Measurements from ENCODE around the gene LAMA4. TPM values are rescaled to one million over a fixed set of nuclear protein-coding genes. Genes with fewer than 3 reads are reported as not detected.

The LAMA4 gene
- total and polyA plus RNA-seq, 2 of the 13 experiments (the other 11 are each of a cell fraction or from before 2014, with no cell fraction given) = not detected

GRCh38 chr6:112163295-112164257 is 90.8 kb downstream of the LAMA4 start (continued):
- TF ChIP-seq ZNF770 (CRISPR knock-in tag; IDR thresholded peaks at IDR 0.05) = peak; percentile 82

- WGBS (ENCODE audit: low lambda C conversion rate) = 3% methylated on average over 1 of the region's 1 CpG
- BruUV-seq (replicated peaks) = no TSS peak
- ChIA-PET CTCF (ENCODE audit: low intra/inter-chr PET ratio, low total read pairs) (no interaction called here), POLR2A (no interaction called here)
- in situ Hi-C loops (cut with HindIII; ENCODE audit: extremely low pct_ligation_motif_present, low pct_unique_long_range_greater_than_20kb) = loop anchor here (5.0 to 25.0 kb wide), 2 partner anchors 73 to 448 kb away; partner anchors contain the start of genes FAM229B and TUBE1
- Histone ChIP-seq H3K4me2 (ENCODE audit: low read depth, low read length) (no peak overlapping the region), H3K4me1 (ENCODE audit: insufficient read depth, low read length) (no peaks in the 10 kb centered on the region), H3K9me3 (ENCODE audit: low read length) (no peaks in the 10 kb centered on the region), H3K36me3 (replicated peaks in 1 of 2; ENCODE audit: control insufficient read depth in 1 of 2, insufficient read depth in 2 of 2, low read length in 2 of 2) (no peaks in the 10 kb centered on the region), H4K20me1 (ENCODE audit: insufficient read depth, low read length) (no peaks in the 10 kb centered on the region), H3K4me3 (replicated peaks in 1 of 3; ENCODE audit: insufficient read depth in 1 of 3, low read depth in 2 of 3, low read length in 3 of 3) (no peak overlapping the region), H3K27me3 (ENCODE audit: control insufficient read depth in 1 of 2, insufficient read depth in 2 of 2, low read length in 2 of 2) (peaks cover 0 to 15% of the 10 kb centered on the region in 2 experiments; a peak in 2 of 5 replicates), H2AFZ (ENCODE audit: low read length) (no peak overlapping the region), H3K27ac (ENCODE audit: extremely low read length, insufficient read depth, low read length) (no peak overlapping the region), H3K9ac (ENCODE audit: insufficient read depth, low read depth, low read length) (no peak overlapping the region), H3K79me2 (ENCODE audit: insufficient read depth, low read length) (no peaks in the 10 kb centered on the region)
- FAIRE-seq (no peak), DNase-seq (ENCODE audit: low spot score) (no peak), ATAC-seq (no peak)
- intact Hi-C loops (cut with micrococcal nuclease; ENCODE audit: unreplicated experiment) = loop anchor here (5.0 kb wide), 1 partner anchor 148 kb away; no protein-coding TSS in a partner anchor
- no peak for TF ChIP-seq PAX8 (CRISPR knock-in tag; IDR thresholded peaks at IDR 0.05; ENCODE audit: borderline replicate concordance)
- TF ChIP-seq CREB1 (IDR thresholded peaks at IDR 0.05) = peak; percentile 52; the same call in 1 of the 2 replicates
- no peak for TF ChIP-seq CREB1 (CRISPR knock-in tag; IDR thresholded peaks at IDR 0.05)
- no peak for TF ChIP-seq MED13 (CRISPR knock-in tag; IDR thresholded peaks at IDR 0.05)
- TF ChIP-seq NFE2L1 (CRISPR knock-in tag; IDR thresholded peaks at IDR 0.05; ENCODE audit: borderline replicate concordance) = no peak
- no peak for TF ChIP-seq CHD4 (IDR thresholded peaks at IDR 0.05; ENCODE audit: borderline replicate concordance, low read length)
- TF ChIP-seq THAP11 (CRISPR knock-in tag; IDR thresholded peaks at IDR 0.05) = no peak
- TF ChIP-seq ZNF883 (CRISPR knock-in tag; IDR thresholded peaks at IDR 0.05; ENCODE audit: not compliant biosample characterization) = no peak
- no peak for TF ChIP-seq ZNF609 (CRISPR knock-in tag; IDR thresholded peaks at IDR 0.05; ENCODE audit: borderline replicate concordance)
- no peak for TF ChIP-seq ZNF614 (CRISPR knock-in tag; IDR thresholded peaks at IDR 0.05; ENCODE audit: borderline replicate concordance)
- TF ChIP-seq ZFP1 (CRISPR knock-in tag; IDR thresholded peaks at IDR 0.05) = no peak
- TF ChIP-seq ATF7 (IDR thresholded peaks at IDR 0.05) = peak; percentile 91
- TF ChIP-seq ATF7 (CRISPR knock-in tag; IDR thresholded peaks at IDR 0.05) = no peak
Measured at GRCh38 chr6:112160745-112161144, 93.6 kb downstream of the LAMA4 start.
